ENCODE results near the gene IFNGR2.

GRCh38 chr21:33470701-33471100 is 67.5 kb downstream of the IFNGR2 start:
- no peak for TF ChIP-seq POLR2A (IDR thresholded peaks at IDR 0.05; ENCODE audit: low read depth, low read length)
- no peak for TF ChIP-seq TAF1 (IDR thresholded peaks at IDR 0.05; ENCODE audit: borderline replicate concordance, low read depth, low read length)
- no peak for TF ChIP-seq POLR2AphosphoS5 (IDR thresholded peaks at IDR 0.05; ENCODE audit: low read depth, low read length)

Measured in GM12892 (cell line).